Gastrocnemius medialis (tissue), 4 donors: Measurements from ENCODE around the gene PDGFC. TPM values are rescaled to one million over a fixed set of nuclear protein-coding genes. Genes with fewer than 3 reads are reported as not detected.
A peak's percentile ranks its signal among the peaks of the same experiment; 100 is the strongest.

Experiments
- ATAC-seq, 2 donors: fragments of 150-250 bp; one replicate each; pipeline ENCODE4 v1.9.1; 2016
- DNase-seq, 2 donors: peaks; one replicate each; pipeline ENCODE4 v3.0.0-alpha.2; 2019
- H3K27ac ChIP-seq, 4 donors: fragments of 200-600 bp; sonication (generic); 1 replicate in 1 of 4; 2 replicates in 3 of 4; pipeline ENCODE4 v1.5.1; 2016 to 2018; ENCODE audit warnings: mild to moderate bottlenecking in 2 of 4, moderate library complexity in 1 of 4
- H3K27me3 ChIP-seq, 3 donors: fragments of 200-600 bp; sonication (generic) in 2 of 3; 1 replicate in 1 of 3; 2 replicates in 2 of 3; pipeline versions ENCODE4 v1.5.1 to v1.6.0; 2016 to 2019; ENCODE audit warnings: mild to moderate bottlenecking in 1 of 3, moderate library complexity in 1 of 3
- H3K36me3 ChIP-seq, 2 donors: fragments of 200-600 bp; sonication (generic) in 1 of 2; one replicate each; pipeline ENCODE4 v1.5.1; 2017 to 2018
- H3K4me1 ChIP-seq, 2 donors: fragments of 200-600 bp; sonication (generic) in 1 of 2; one replicate each; pipeline ENCODE4 v1.5.1; 2016 to 2017; ENCODE audit warnings: mild to moderate bottlenecking in 2 of 2
- H3K4me3 ChIP-seq, 4 donors: fragments of 200-600 bp; sonication (generic) in 3 of 4; 1 replicate in 1 of 4; 2 replicates in 3 of 4; pipeline ENCODE4 v1.5.1; 2016 to 2019; ENCODE audit warnings: mild to moderate bottlenecking in 2 of 4
- H3K9me3 ChIP-seq, 3 donors: fragments of 200-600 bp; sonication (generic) in 2 of 3; 1 replicate in 1 of 3; 2 replicates in 2 of 3; pipeline ENCODE4 v1.5.1; 2016 to 2019
- CTCF ChIP-seq, 5 experiments: fragments of 450-650 bp in 3 of 5; fragments of 200-600 bp in 2 of 5; sonication (generic) in 2 of 5; IDR thresholded peaks in 4 of 5; conservative IDR thresholded peaks in 1 of 5; 1 replicate in 4 of 5; 2 replicates in 1 of 5; pipeline ENCODE4 v1.5.1; 2016 to 2019; ENCODE audit warnings: antibody characterized with exemption in 5 of 5, mild to moderate bottlenecking in 3 of 5, moderate library complexity in 3 of 5
- POLR2A ChIP-seq, 2 donors: fragments of 450-650 bp; IDR thresholded peaks; one replicate each; pipeline ENCODE4 v1.6.1; 2017; ENCODE audit warnings: antibody characterized with exemption in 2 of 2, mild to moderate bottlenecking in 2 of 2, moderate library complexity in 2 of 2
- in situ Hi-C, 4 donors: fragments of 200-750 bp; cut with MboI; loops; one replicate each; pipeline versions ENCODE4 v1.15.0 to v1.8.0; 2017; ENCODE audit warnings: low sequenced_read_pairs in 4 of 4
- intact Hi-C: fragments of 100-400 bp; cut with DNase I; formaldehyde crosslinking; loops from one replicate; pipeline ENCODE4 v1.15.1; 2023; ENCODE audit warnings: low total_unique reads
- total RNA-seq, 4 donors: library from RNA; depleted of rRNA; stranded (reverse); fragments of >200 nt; gene quantifications; one replicate each; pipeline versions ENCODE4 v1.1.0 to v1.2.3, GENCODE V29; 2016

The PDGFC gene
- total RNA-seq, 4 donors from 2014 or later = 4.4 to 10.7 (median 6.3) TPM

DNA sequence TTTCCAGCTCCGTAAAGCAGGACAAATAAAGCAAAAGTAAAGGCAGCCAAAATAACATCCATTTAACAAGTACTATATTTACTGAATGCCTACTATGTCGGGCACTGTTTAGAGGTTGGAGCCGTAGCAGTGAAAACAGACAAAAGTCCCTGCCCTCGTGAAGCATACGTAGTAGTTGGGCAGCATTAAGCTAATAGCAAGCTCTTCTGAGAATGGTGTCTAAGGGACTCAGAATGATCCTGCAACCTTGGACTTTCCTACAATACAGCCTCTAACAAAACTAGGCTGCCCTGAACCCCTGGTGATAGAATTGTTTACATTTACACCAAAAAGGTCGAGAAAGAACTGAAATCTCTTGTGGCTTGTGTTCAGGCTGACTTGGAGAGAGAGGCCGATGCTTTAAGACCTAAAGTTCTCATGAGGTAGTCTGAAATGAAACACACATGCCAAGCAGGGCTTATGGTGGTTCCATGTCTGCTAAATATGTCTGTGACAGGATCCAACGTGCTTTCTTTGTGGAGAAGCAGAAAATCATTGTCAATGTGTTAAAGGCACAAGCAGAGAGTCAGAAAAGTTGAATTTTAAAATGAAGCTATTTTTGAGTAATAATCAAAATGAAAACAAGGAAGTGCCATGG, 898 bp upstream of the PDGFC start:
- DNase-seq = no peak
- in situ Hi-C loops = loop anchor here in 2 of 4 donors (10.0 to 25.0 kb wide), 2 partner anchors 72 to 185 kb away; no protein-coding TSS in a partner anchor
- intact Hi-C loops = loop anchor here (5.0 kb wide), 1 partner anchor 200 kb away; no protein-coding TSS in a partner anchor

GRCh38 chr4:156971165-156971675, 379 bp downstream of the PDGFC start:
- H3K27ac ChIP-seq = peak overlapping the region; percentile 80 to 86 (median 84)
- no peaks in the 10 kb centered on the region for H3K36me3 ChIP-seq
- in situ Hi-C loops (loop anchor here in 2 of 4 donors (10.0 to 25.0 kb wide), 2 partner anchors 74 to 184 kb away; no protein-coding TSS in a partner anchor), intact Hi-C loops (loop anchor here (1.0 to 5.0 kb wide), 2 partner anchors 74 to 199 kb away; no protein-coding TSS in a partner anchor)
- H3K27me3 ChIP-seq = no peaks in the 10 kb centered on the region
- DNase-seq = no peak
- H3K4me1 ChIP-seq = peaks cover 22 to 26% of the 10 kb centered on the region in 2 donors
- no peaks in the 10 kb centered on the region for H3K9me3 ChIP-seq
- peak overlapping the region; percentile 74 to 79 (median 78) for H3K4me3 ChIP-seq
- TF ChIP-seq CTCF (IDR thresholded peaks at IDR 0.05 in 4 of 5, conservative IDR thresholded peaks at IDR 0.05 in 1 of 5) (no peak), POLR2A (IDR thresholded peaks at IDR 0.05) (no peak)
- peak; percentile 38 to 53 for ATAC-seq

More for the DNA sequence above, 898 bp upstream of the PDGFC start:
- Histone ChIP-seq H3K9me3 (no peaks in the 10 kb centered on the region), H3K4me1 (peaks cover 22 to 25% of the 10 kb centered on the region in 2 donors), H3K27ac (peak overlapping the region; percentile 80 to 86 (median 84)), H3K27me3 (no peaks in the 10 kb centered on the region), H3K36me3 (no peaks in the 10 kb centered on the region), H3K4me3 (peak overlapping the region; percentile 74 to 79 (median 78))
- no peak for TF ChIP-seq CTCF (IDR thresholded peaks at IDR 0.05 in 4 of 5, conservative IDR thresholded peaks at IDR 0.05 in 1 of 5)
- TF ChIP-seq POLR2A (IDR thresholded peaks at IDR 0.05) = no peak
- no peak for ATAC-seq

GRCh38 chr4:156970501-156971164, 966 bp downstream of the PDGFC start:
- Histone ChIP-seq H3K4me3 (peak overlapping the region; percentile 74 to 79 (median 78)), H3K27ac (peak overlapping the region; percentile 80 to 86 (median 84)), H3K27me3 (no peaks in the 10 kb centered on the region), H3K4me1 (peaks cover 22 to 26% of the 10 kb centered on the region in 2 donors), H3K9me3 (no peaks in the 10 kb centered on the region), H3K36me3 (no peaks in the 10 kb centered on the region)
- ATAC-seq (peak; percentile 75 to 77), DNase-seq (peak; percentile 37 to 62)
- peak in 1 of 2 donors; percentile 12 for TF ChIP-seq POLR2A (IDR thresholded peaks at IDR 0.05)
- peak in 4 of 5 experiments; percentile 32 to 64 (median 48) for TF ChIP-seq CTCF (IDR thresholded peaks at IDR 0.05 in 4 of 5, conservative IDR thresholded peaks at IDR 0.05 in 1 of 5)
- intact Hi-C loops = loop anchor here (1.0 to 5.0 kb wide), 2 partner anchors 75 to 198 kb away; no protein-coding TSS in a partner anchor
- in situ Hi-C loops = loop anchor here in 2 of 4 donors (10.0 to 25.0 kb wide), 2 partner anchors 74 to 183 kb away; no protein-coding TSS in a partner anchor

DNA sequence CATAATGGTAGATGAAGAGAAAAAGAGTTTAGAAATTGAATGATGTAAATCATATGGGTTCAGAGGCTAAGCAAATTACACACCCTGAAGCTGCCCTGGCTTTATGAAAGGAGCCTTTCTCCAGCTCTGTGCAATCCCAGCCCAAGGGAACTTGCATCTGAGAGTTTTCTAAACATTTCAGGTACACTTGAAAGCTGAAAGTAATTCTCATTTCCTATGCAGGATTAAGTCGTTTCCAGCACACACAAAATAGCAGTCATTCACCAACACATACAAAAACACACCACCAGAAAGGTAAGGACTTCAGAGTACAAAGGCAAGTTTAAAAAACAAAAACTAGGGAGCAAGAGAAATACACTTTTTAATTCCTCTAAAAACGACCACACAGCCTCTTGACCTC, 1.7 kb downstream of the PDGFC start:
- intact Hi-C loops = loop anchor here (5.0 to 10.0 kb wide), 4 partner anchors 198 to 493 kb away; no protein-coding TSS in a partner anchor
- H3K36me3 ChIP-seq = no peaks in the 10 kb centered on the region
- H3K9me3 ChIP-seq = no peaks in the 10 kb centered on the region
- peaks cover 22 to 26% of the 10 kb centered on the region in 2 donors for H3K4me1 ChIP-seq
- in situ Hi-C loops = loop anchor here in 2 of 4 donors (10.0 to 25.0 kb wide), 3 partner anchors 75 to 195 kb away; no protein-coding TSS in a partner anchor
- TF ChIP-seq POLR2A (IDR thresholded peaks at IDR 0.05) = no peak
- TF ChIP-seq CTCF (IDR thresholded peaks at IDR 0.05 in 4 of 5, conservative IDR thresholded peaks at IDR 0.05 in 1 of 5) = no peak
- no peak for ATAC-seq
- H3K27ac ChIP-seq = peak overlapping the region; percentile 80 to 86 (median 84)
- no peak for DNase-seq
- H3K4me3 ChIP-seq = peak overlapping the region; percentile 74 to 79 (median 78)
- no peaks in the 10 kb centered on the region for H3K27me3 ChIP-seq
